K562 (cell line): ENCODE measurements around the gene PRR16. TPM values are rescaled to one million over a fixed set of nuclear protein-coding genes. Genes with fewer than 3 reads are reported as not detected.

Source experiments
- ATAC-seq: fragments of 200-7000 bp; cut with Tn5 transposase; 3 replicates; pipeline ENCODE4 v1.9.1; 2020; ENCODE audit warnings: moderate library complexity
- BruUV-seq: library from RNA; stranded (reverse); fragments of 400-500 nt; replicated peaks from 2 replicates; lab custom pipeline; 2021; lab: Mats Ljungman, UMichigan
- CTCF ChIA-PET: fragments of 300-600 bp; formaldehyde crosslinking; extraction: SDS; loops from one replicate; lab custom pipeline; 2021; ENCODE audit warnings: low intra/inter-chr PET ratio; lab: Yijun Ruan, JAX
- POLR2A ChIA-PET: fragments of 300-600, 350-650 bp; sonication (Branson Sonifier 250); formaldehyde crosslinking; extraction: SDS; loops from one replicate; lab custom pipeline; 2021; ENCODE audit warnings: antibody characterized with exemption, inconsistent platforms; lab: Yijun Ruan, JAX
- DNase-seq, 4 experiments: peaks; one replicate each; pipeline versions ENCODE4 v3.0.0 to v3.0.0-alpha.2; 2011 to 2018; ENCODE audit warnings: low spot score in 3 of 4, mixed read lengths in 3 of 4; ENCODE audit errors: extremely low read depth in 1 of 4
- FAIRE-seq: peaks from 2 replicates; lab custom pipeline; 2011; peaks lifted over from hg19 to GRCh38; lab: Jason Lieb, UNC
- H2AFZ ChIP-seq: 2 replicates; pipeline ENCODE4 v1.6.0; 2011; ENCODE audit warnings: low read depth, low read length, control low read depth, inconsistent platforms
- H3K27ac ChIP-seq: fragments of 200-600 bp; 3 replicates; pipeline ENCODE4 v1.8.0; 2011; ENCODE audit warnings: low read depth, mild to moderate bottlenecking, control low read depth, inconsistent platforms, low read length, moderate library complexity, mixed read lengths; ENCODE audit errors: extremely low read depth
- H3K27me3 ChIP-seq, 2 experiments: fragments of 300-600 bp in 1 of 2; 2 replicates in 1 of 2; 3 replicates in 1 of 2; pipeline versions ENCODE4 v1.6.0 to v1.8.0; 2011; ENCODE audit warnings: inconsistent platforms in 2 of 2, low read length in 2 of 2, mild to moderate bottlenecking in 1 of 2, mixed read lengths in 1 of 2, moderate library complexity in 1 of 2; ENCODE audit not compliant: control insufficient read depth in 2 of 2, insufficient read depth in 2 of 2
- H3K36me3 ChIP-seq: fragments of 300-600 bp; 3 replicates; pipeline ENCODE4 v1.8.0; 2011; ENCODE audit warnings: mild to moderate bottlenecking, low read length, inconsistent platforms; ENCODE audit not compliant: control insufficient read depth, insufficient read depth
- H3K4me1 ChIP-seq, 2 experiments: fragments of 200-600 bp in 1 of 2; replicated peaks in 1 of 2; 2 replicates in 1 of 2; 3 replicates in 1 of 2; pipeline versions ENCODE4 v1.5.1 to v1.8.0; 2011; ENCODE audit warnings: inconsistent platforms in 2 of 2, low read length in 2 of 2, mild to moderate bottlenecking in 1 of 2, mixed read lengths in 1 of 2, moderate library complexity in 1 of 2; ENCODE audit not compliant: control insufficient read depth in 2 of 2, insufficient read depth in 2 of 2
- H3K4me2 ChIP-seq: 2 replicates; pipeline ENCODE4 v1.6.1; 2011; ENCODE audit warnings: low read length, control low read depth, inconsistent platforms, mixed read lengths; ENCODE audit not compliant: insufficient read depth
- H3K4me3 ChIP-seq: fragments of 200-600 bp; sonication (generic), shearing (Covaris generic); 2 replicates; pipeline ENCODE4 v1.5.1; 2016; ENCODE audit warnings: control low read depth, inconsistent platforms
- H3K79me2 ChIP-seq: fragments of 200-600 bp; 3 replicates; pipeline ENCODE4 v1.8.0; 2011; ENCODE audit warnings: low read length, inconsistent platforms; ENCODE audit not compliant: control insufficient read depth, insufficient read depth
- H3K9ac ChIP-seq, 2 experiments: 2 replicates each; pipeline versions ENCODE4 v1.6.0 to v1.6.1; 2011; ENCODE audit warnings: low read depth in 2 of 2, low read length in 2 of 2, control low read depth in 1 of 2, inconsistent platforms in 1 of 2, mild to moderate bottlenecking in 1 of 2, mixed read lengths in 1 of 2; ENCODE audit not compliant: insufficient read depth in 1 of 2
- H3K9me1 ChIP-seq: one replicate; pipeline ENCODE4 v1.6.0; 2011; ENCODE audit warnings: inconsistent platforms, mild to moderate bottlenecking, low read length, moderate library complexity; ENCODE audit not compliant: control insufficient read depth, insufficient read depth
- H3K9me3 ChIP-seq: replicated peaks from 2 replicates; pipeline ENCODE4 v1.5.1; 2011; ENCODE audit warnings: low read depth, low read length, inconsistent platforms; ENCODE audit not compliant: control insufficient read depth, insufficient read depth
- H4K20me1 ChIP-seq: replicated peaks from 2 replicates; pipeline ENCODE4 v1.6.1; 2011; ENCODE audit warnings: low read length, inconsistent platforms, mixed read lengths; ENCODE audit not compliant: control insufficient read depth, insufficient read depth
- BACH1 ChIP-seq: fragments of 200-800 bp; sonication (Bioruptor generic); IDR thresholded peaks from 2 replicates; pipeline ENCODE4 v1.6.1; 2016; ENCODE audit warnings: missing genetic modification characterization, missing compliant biosample characterization
- CBX1 ChIP-seq: sonication (generic); IDR thresholded peaks from 2 replicates; pipeline ENCODE4 v1.6.1; 2016; ENCODE audit warnings: antibody characterized with exemption, low read depth, mild to moderate bottlenecking
- CCAR2 ChIP-seq: fragments of 200-400 bp; formaldehyde crosslinking; IDR thresholded peaks from 2 replicates; pipeline ENCODE4 v1.6.1; 2017; ENCODE audit warnings: mild to moderate bottlenecking, low read depth, low read length
- DIDO1 ChIP-seq: fragments of 450-650 bp; IDR thresholded peaks from 2 replicates; pipeline ENCODE4 v1.6.1; 2016; ENCODE audit warnings: low read depth, missing biosample characterization, missing genetic modification characterization
- EP400 ChIP-seq: fragments of 450-650 bp; IDR thresholded peaks from 2 replicates; pipeline ENCODE4 v1.6.1; 2017; ENCODE audit warnings: antibody characterized with exemption, mild to moderate bottlenecking, moderate library complexity
- IRF2 ChIP-seq: sonication (generic); formaldehyde crosslinking; IDR thresholded peaks from 2 replicates; pipeline ENCODE4 v1.8.1; 2022; ENCODE audit warnings: mild to moderate bottlenecking, missing genetic modification reagents
- NFXL1 ChIP-seq: fragments of 450-650 bp; formaldehyde crosslinking; IDR thresholded peaks from 2 replicates; pipeline ENCODE4 v1.4.0; 2021; ENCODE audit warnings: mild to moderate bottlenecking
- NR2F6 ChIP-seq: fragments of 450-650 bp; formaldehyde crosslinking; IDR thresholded peaks from 2 replicates; pipeline ENCODE4 v1.4.0; 2020; ENCODE audit warnings: mild to moderate bottlenecking
- PHB2 ChIP-seq: fragments of 450-650 bp; IDR thresholded peaks from 2 replicates; pipeline ENCODE4 v1.6.1; 2017; ENCODE audit warnings: low read depth
- TAF9B ChIP-seq: fragments of 450-650 bp; IDR thresholded peaks from 2 replicates; pipeline ENCODE4 v1.6.1; 2018; ENCODE audit warnings: mild to moderate bottlenecking; ENCODE audit not compliant: partially characterized antibody
- ZNF23 ChIP-seq: fragments of 250-450 bp; sonication (Bioruptor Pico); IDR thresholded peaks from 2 replicates; pipeline ENCODE4 v1.4.0; 2020; ENCODE audit warnings: mild to moderate bottlenecking
- ZNF584 ChIP-seq: fragments of 200-800 bp; sonication (Bioruptor generic); IDR thresholded peaks from 2 replicates; pipeline ENCODE4 v1.6.1; 2016; ENCODE audit warnings: low read depth, mild to moderate bottlenecking, missing genetic modification characterization, missing compliant biosample characterization
- ZNF740 ChIP-seq, 3 experiments: fragments of 200-800 bp in 1 of 3; sonication (Bioruptor generic) in 1 of 3; sonication (generic) in 1 of 3; formaldehyde crosslinking in 1 of 3; IDR thresholded peaks; 2 replicates each; pipeline versions ENCODE4 v1.6.1 to v1.8.0; 2016 to 2022; ENCODE audit warnings: mild to moderate bottlenecking in 2 of 3, missing compliant biosample characterization in 2 of 3, missing genetic modification characterization in 2 of 3, missing genetic modification reagents in 1 of 3
- in situ Hi-C: fragments of 300-500 bp; cut with MboI; formaldehyde crosslinking; loops from 4 replicates; pipeline ENCODE4 v1.15.0; 2018; ENCODE audit warnings: inconsistent platforms, mixed read lengths
- intact Hi-C: fragments of 100-400 bp; cut with micrococcal nuclease; formaldehyde crosslinking; loops from 2 replicates; pipeline ENCODE4 v1.14.2; 2022
- polyA plus RNA-seq, 8 experiments: library from polyadenylated mRNA; depleted of rRNA in 4 of 8; stranded (reverse) in 5 of 8; unstranded in 3 of 8; fragments of >200 nt; fragmentation: Nextera tagmentation in 2 of 8; fragmentation: Illumina TruSeq in 1 of 8; extraction: Ambion mirVana in 2 of 8; extraction: Trizol in 1 of 8; gene quantifications; 2 replicates each; pipeline versions ENCODE4 v1.2.1 to v1.2.3, GENCODE V29; 2011 to 2014; ENCODE audit warnings: inconsistent platforms in 1 of 8, missing spikeins in 1 of 8
- total RNA-seq, 7 experiments: library from RNA; depleted of rRNA in 6 of 7; stranded (reverse); fragments of >200 nt in 6 of 7; fragmentation: Illumina TruSeq in 2 of 7; extraction: Trizol in 2 of 7; gene quantifications; 2 replicates each; pipeline versions ENCODE4 v1.2.1 to v1.2.3, GENCODE V29; 2011 to 2021; ENCODE audit warnings: low replicate concordance in 1 of 7
- TF ChIP-seq, protein P1 (sequence below): fragments of 250-450 bp; sonication (Bioruptor Pico); IDR thresholded peaks from 2 replicates; pipeline ENCODE4 v1.5.0; 2021; ENCODE audit warnings: mild to moderate bottlenecking, moderate library complexity
- TF ChIP-seq, protein P2 (sequence below): fragments of 250-450 bp; sonication (Bioruptor Pico); IDR thresholded peaks from 2 replicates; pipeline ENCODE4 v1.5.0; 2021; ENCODE audit warnings: mild to moderate bottlenecking, borderline replicate concordance
- TF ChIP-seq, protein P3 (sequence below): fragments of 250-450 bp; sonication (Bioruptor Pico); IDR thresholded peaks from 2 replicates; pipeline ENCODE4 v1.6.1; 2021; ENCODE audit warnings: mild to moderate bottlenecking

PRR16 gene
- total and polyA plus RNA-seq, 9 of the 15 experiments (the other 6 are each of a cell fraction or from before 2014, with no cell fraction given), result 0.61 to 10.1 (median 3.3) TPM

DNA sequence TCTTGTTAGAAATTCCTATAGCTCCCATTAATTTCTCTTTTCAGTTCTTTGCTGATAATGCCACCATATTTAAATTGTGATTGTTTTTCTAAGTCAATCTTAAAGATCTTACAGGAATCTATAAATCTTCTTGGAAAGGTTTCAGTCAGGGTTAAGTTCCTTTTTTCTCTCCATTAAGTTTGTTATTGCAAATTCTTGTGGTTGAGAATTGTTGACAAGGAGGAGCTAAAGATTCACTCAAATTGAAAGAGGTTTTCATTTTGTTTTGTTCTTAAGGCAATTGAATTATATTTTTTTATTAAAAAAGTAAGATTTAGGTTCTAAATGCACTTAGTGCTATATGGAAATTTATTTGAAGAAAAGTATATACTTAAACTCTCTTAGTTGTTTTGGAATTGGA lies 213.4 kb downstream of the PRR16 start:
- ChIA-PET POLR2A (no interaction called here), CTCF (no interaction called here)
- Histone ChIP-seq H3K9me1 (no peaks in the 10 kb centered on the region), H3K4me1 (no peaks in the 10 kb centered on the region), H4K20me1 (no peaks in the 10 kb centered on the region), H3K27me3 (no peaks in the 10 kb centered on the region), H3K36me3 (no peaks in the 10 kb centered on the region), H3K9me3 (no peaks in the 10 kb centered on the region), H3K27ac (no peak overlapping the region), H3K4me3 (no peak overlapping the region), H3K79me2 (no peaks in the 10 kb centered on the region), H2AFZ (no peak overlapping the region), H3K4me2 (no peak overlapping the region), H3K9ac (no peak overlapping the region)
- intact Hi-C loops, result no loop called here
- ATAC-seq (no peak), FAIRE-seq (no peak), DNase-seq (no peak)
- no TSS peak for BruUV-seq
- in situ Hi-C loops, result no loop called here
- TF ChIP-seq CCAR2 (no peak), ZNF23 (no peak), ZNF740 (CRISPR knock-in tag; IDR thresholded peaks at IDR 0.05) (no peak), ZNF740 (tag; IDR thresholded peaks at IDR 0.05) (no peak), DIDO1 (tag) (no peak), IRF2 (CRISPR knock-in tag) (no peak), NFXL1 (CRISPR knock-in tag) (no peak), PHB2 (no peak), NR2F6 (CRISPR knock-in tag) (no peak), TAF9B (no peak), EP400 (no peak), ZNF584 (CRISPR knock-in tag) (no peak), BACH1 (tag) (no peak), CBX1 (no peak)
- TF ChIP-seq, protein P1, sequence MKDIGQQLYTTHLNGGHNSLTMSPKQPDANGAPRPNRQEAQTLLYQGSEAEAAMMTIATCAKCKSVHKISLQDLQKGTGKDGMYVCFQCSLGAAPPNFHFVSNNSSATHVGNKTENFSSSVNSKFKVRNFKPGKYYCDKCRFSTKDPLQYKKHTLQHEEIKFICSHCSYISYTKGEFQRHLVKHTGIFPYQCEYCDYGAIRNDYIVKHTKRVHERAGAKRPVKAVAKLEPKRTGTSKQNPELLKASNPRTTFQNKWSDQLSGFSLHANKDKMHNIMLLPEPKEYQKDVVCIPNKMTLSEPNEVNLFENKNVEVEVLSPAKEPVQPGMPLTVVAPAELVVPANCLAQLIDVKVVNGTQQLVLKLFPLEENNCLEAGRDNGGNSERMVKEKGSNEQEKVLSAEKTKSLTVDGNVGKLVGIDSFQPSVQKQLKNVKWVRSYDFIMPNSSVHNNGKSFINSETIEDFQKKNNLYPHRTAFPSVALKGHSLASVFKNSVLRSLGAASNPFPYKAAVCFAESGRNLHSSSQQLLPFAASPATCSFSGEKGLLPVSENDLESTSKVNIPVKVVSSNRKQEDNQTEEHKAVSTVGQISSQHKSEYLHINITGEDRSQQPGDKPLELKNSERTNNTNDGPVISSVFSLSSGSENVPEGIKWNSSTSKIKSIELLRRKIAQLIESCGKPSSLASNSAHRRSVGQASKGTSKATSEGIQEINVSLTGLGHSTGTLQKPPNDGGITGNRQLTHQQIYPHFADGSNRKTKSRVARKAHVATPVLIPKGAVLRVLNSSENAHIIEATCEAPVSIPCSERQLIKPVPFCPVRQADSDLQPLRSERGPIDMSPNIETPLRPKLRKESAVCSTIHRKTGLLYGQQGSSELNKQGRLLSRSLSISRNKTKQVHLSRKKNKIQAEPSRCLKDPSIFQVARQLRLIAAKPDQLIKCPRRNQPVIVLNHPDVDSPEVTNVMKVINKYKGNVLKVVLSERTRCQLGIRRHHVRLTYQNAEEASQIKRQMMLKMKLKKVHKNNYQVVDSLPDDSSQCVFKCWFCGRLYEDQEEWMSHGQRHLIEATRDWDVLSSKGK, result no peak
- TF ChIP-seq, protein P2, sequence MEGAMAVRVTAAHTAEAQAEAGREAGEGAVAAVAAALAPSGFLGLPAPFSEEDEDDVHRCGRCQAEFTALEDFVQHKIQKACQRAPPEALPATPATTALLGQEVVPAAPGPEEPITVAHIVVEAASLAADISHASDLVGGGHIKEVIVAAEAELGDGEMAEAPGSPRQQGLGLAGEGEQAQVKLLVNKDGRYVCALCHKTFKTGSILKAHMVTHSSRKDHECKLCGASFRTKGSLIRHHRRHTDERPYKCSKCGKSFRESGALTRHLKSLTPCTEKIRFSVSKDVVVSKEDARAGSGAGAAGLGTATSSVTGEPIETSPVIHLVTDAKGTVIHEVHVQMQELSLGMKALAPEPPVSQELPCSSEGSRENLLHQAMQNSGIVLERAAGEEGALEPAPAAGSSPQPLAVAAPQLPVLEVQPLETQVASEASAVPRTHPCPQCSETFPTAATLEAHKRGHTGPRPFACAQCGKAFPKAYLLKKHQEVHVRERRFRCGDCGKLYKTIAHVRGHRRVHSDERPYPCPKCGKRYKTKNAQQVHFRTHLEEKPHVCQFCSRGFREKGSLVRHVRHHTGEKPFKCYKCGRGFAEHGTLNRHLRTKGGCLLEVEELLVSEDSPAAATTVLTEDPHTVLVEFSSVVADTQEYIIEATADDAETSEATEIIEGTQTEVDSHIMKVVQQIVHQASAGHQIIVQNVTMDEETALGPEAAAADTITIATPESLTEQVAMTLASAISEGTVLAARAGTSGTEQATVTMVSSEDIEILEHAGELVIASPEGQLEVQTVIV, result no peak
- TF ChIP-seq, protein P3, sequence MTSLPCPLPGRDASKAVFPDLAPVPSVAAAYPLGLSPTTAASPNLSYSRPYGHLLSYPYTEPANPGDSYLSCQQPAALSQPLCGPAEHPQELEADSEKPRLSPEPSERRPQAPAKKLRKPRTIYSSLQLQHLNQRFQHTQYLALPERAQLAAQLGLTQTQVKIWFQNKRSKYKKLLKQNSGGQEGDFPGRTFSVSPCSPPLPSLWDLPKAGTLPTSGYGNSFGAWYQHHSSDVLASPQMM (CRISPR knock-in tag), result no peak
